CD4-positive, alpha-beta memory T cell (primary cell): ENCODE measurements around the gene SH3RF1. TPM values are rescaled to one million over a fixed set of nuclear protein-coding genes. Genes with fewer than 3 reads are reported as not detected.

Source experiments
- CTCF ChIA-PET: fragments of 350-600 bp; sonication (Branson Sonifier 250); formaldehyde crosslinking; loops from one replicate; lab custom pipeline; 2021; ENCODE audit warnings: inconsistent platforms; ENCODE audit not compliant: partially characterized antibody; lab: Charles Lee
- POLR2A ChIA-PET: fragments of 350-600 bp; sonication (Branson Sonifier 250); formaldehyde crosslinking; loops from one replicate; lab custom pipeline; 2021; ENCODE audit not compliant: partially characterized antibody; lab: Charles Lee
- DNase-seq, 5 donors: peaks; one replicate each; pipeline versions ENCODE4 v3.0.0 to v3.0.0-alpha.2; 2020 to 2022; ENCODE audit warnings: mixed read lengths in 1 of 5
- H3K27ac ChIP-seq: one replicate; pipeline ENCODE4 v1.7.0; 2013; ENCODE audit warnings: low read depth, low read length
- H3K27me3 ChIP-seq: 2 replicates; pipeline ENCODE4 v1.7.0; 2013; ENCODE audit warnings: mild to moderate bottlenecking, low read length, moderate library complexity; ENCODE audit not compliant: insufficient read depth
- H3K36me3 ChIP-seq: 2 replicates; pipeline ENCODE4 v1.7.0; 2013; ENCODE audit warnings: mild to moderate bottlenecking, low read length, moderate library complexity; ENCODE audit not compliant: insufficient read depth
- H3K4me1 ChIP-seq: 2 replicates; pipeline ENCODE4 v1.7.0; 2013; ENCODE audit warnings: mild to moderate bottlenecking, low read length, moderate library complexity; ENCODE audit not compliant: insufficient read depth
- H3K4me3 ChIP-seq, 2 donors: one replicate each; pipeline ENCODE4 v1.7.0; 2013; ENCODE audit warnings: low read length in 2 of 2, mild to moderate bottlenecking in 1 of 2
- H3K9me3 ChIP-seq, 2 donors: one replicate each; pipeline ENCODE4 v1.7.0; 2013; ENCODE audit warnings: low read length in 2 of 2, control low read depth in 1 of 2; ENCODE audit not compliant: control insufficient read depth in 1 of 2
- H3K27ac Mint-ChIP-seq, 7 donors: one replicate each; pipeline ENCODE4 v1.8.0; 2020 to 2021; ENCODE audit warnings: mixed read lengths in 7 of 7, mild to moderate bottlenecking in 6 of 7, inconsistent platforms in 3 of 7, moderate library complexity in 3 of 7
- H3K27me3 Mint-ChIP-seq, 2 donors: one replicate each; pipeline ENCODE4 v1.8.0; 2020 to 2021; ENCODE audit warnings: mixed read lengths in 2 of 2
- H3K36me3 Mint-ChIP-seq, 2 donors: one replicate each; pipeline ENCODE4 v1.8.0; 2020 to 2021; ENCODE audit warnings: mixed read lengths in 2 of 2, inconsistent platforms in 1 of 2, mild to moderate bottlenecking in 1 of 2
- H3K4me1 Mint-ChIP-seq, 4 donors: one replicate each; pipeline ENCODE4 v1.8.0; 2020 to 2021; ENCODE audit warnings: mixed read lengths in 4 of 4, mild to moderate bottlenecking in 1 of 4
- H3K4me3 Mint-ChIP-seq, 8 donors: one replicate each; pipeline ENCODE4 v1.8.0; 2020 to 2021; ENCODE audit warnings: mixed read lengths in 8 of 8, mild to moderate bottlenecking in 7 of 8, moderate library complexity in 6 of 8, inconsistent platforms in 3 of 8
- H3K9me3 Mint-ChIP-seq, 8 donors: one replicate each; pipeline ENCODE4 v1.8.0; 2020 to 2021; ENCODE audit warnings: mixed read lengths in 8 of 8, mild to moderate bottlenecking in 5 of 8, inconsistent platforms in 3 of 8, moderate library complexity in 1 of 8
- intact Hi-C: fragments of 100-400 bp; cut with micrococcal nuclease; formaldehyde crosslinking; loops from one replicate; pipeline ENCODE4 v1.15.1; 2023
- polyA plus RNA-seq, 2 donors: library from polyadenylated mRNA; unstranded; fragments of 300-500 nt; fragmentation: Illumina TruSeq; gene quantifications; one replicate each; pipeline ENCODE4 v1.2.3, GENCODE V29; 2021
- total RNA-seq, 2 experiments: library from RNA; stranded (reverse); gene quantifications; one replicate each; pipeline ENCODE4 v1.2.3, GENCODE V29; 2021

SH3RF1 gene
- total and polyA plus RNA-seq, 4 experiments from 2014 or later: 0.11 to 0.15 TPM; not detected in 2

- no peaks in the 10 kb centered on the region for H3K36me3 ChIP-seq
- no peaks in the 10 kb centered on the region for H3K36me3 Mint-ChIP-seq
- no peak overlapping the region for H3K4me3 Mint-ChIP-seq
- ChIA-PET POLR2A (no interaction called here), CTCF (no interaction called here)
- H3K4me1 ChIP-seq: peaks cover 10% of the 10 kb centered on the region
- peaks cover 0 to 4% (median 0%) of the 10 kb centered on the region in 8 donors for H3K9me3 Mint-ChIP-seq
- no peak overlapping the region for H3K4me3 ChIP-seq
- intact Hi-C loops: no loop called here
- DNase-seq: peak in 1 of 5 donors; percentile 0
- H3K4me1 Mint-ChIP-seq: peaks cover 3 to 14% (median 4%) of the 10 kb centered on the region in 4 donors
- H3K27me3 Mint-ChIP-seq: peaks cover 32 to 47% of the 10 kb centered on the region in 2 donors
- H3K9me3 ChIP-seq: no peaks in the 10 kb centered on the region
- H3K27ac Mint-ChIP-seq: no peak overlapping the region
- H3K27me3 ChIP-seq: peaks cover 12% of the 10 kb centered on the region
- H3K27ac ChIP-seq: no peak overlapping the region
Measured at GRCh38 chr4:169274033-169274432, 3.3 kb upstream of the SH3RF1 start.

- ChIA-PET POLR2A (no interaction called here), CTCF (no interaction called here)
Measured at GRCh38 chr4:169272265-169272886, 1.6 kb upstream of the SH3RF1 start.

GRCh38 chr4:169271692-169272007, 894 bp upstream of the SH3RF1 start:
- Histone ChIP-seq H3K36me3 (no peaks in the 10 kb centered on the region), H3K4me1 (peaks cover 10% of the 10 kb centered on the region), H3K4me3 (no peak overlapping the region), H3K27ac (no peak overlapping the region), H3K27me3 (peaks cover 23% of the 10 kb centered on the region), H3K9me3 (no peaks in the 10 kb centered on the region)
- H3K27ac Mint-ChIP-seq: no peak overlapping the region
- ChIA-PET CTCF (no interaction called here), POLR2A (no interaction called here)
- intact Hi-C loops: no loop called here
- no peaks in the 10 kb centered on the region for H3K36me3 Mint-ChIP-seq
- H3K4me1 Mint-ChIP-seq: peaks cover 3 to 16% (median 4%) of the 10 kb centered on the region in 4 donors
- H3K4me3 Mint-ChIP-seq: peak overlapping the region in 7 of 8 donors; percentile 31 to 58 (median 47)
- H3K9me3 Mint-ChIP-seq: peaks cover 0 to 4% (median 0%) of the 10 kb centered on the region in 8 donors
- peaks cover 42 to 57% of the 10 kb centered on the region in 2 donors for H3K27me3 Mint-ChIP-seq
- DNase-seq: no peak

More at GRCh38 chr4:169272265-169272886, 1.6 kb upstream of the SH3RF1 start:
- Histone ChIP-seq H3K9me3 (no peaks in the 10 kb centered on the region), H3K36me3 (no peaks in the 10 kb centered on the region), H3K27ac (no peak overlapping the region), H3K4me3 (no peak overlapping the region), H3K27me3 (peaks cover 23% of the 10 kb centered on the region), H3K4me1 (peaks cover 10% of the 10 kb centered on the region)
- Mint-ChIP-seq H3K4me3 (peak overlapping the region in 4 of 8 donors; percentile 6 to 43 (median 18)), H3K27ac (no peak overlapping the region), H3K36me3 (no peaks in the 10 kb centered on the region), H3K27me3 (peaks cover 36 to 50% of the 10 kb centered on the region in 2 donors), H3K9me3 (peaks cover 0 to 4% (median 0%) of the 10 kb centered on the region in 8 donors), H3K4me1 (peaks cover 3 to 16% (median 4%) of the 10 kb centered on the region in 4 donors)
- intact Hi-C loops: no loop called here
- DNase-seq: no peak

GRCh38 chr4:169269916-169270809, 593 bp downstream of the SH3RF1 start:
- peak in 3 of 5 donors; percentile 1 to 4 (median 2) for DNase-seq
- Histone ChIP-seq H3K4me1 (peaks cover 10% of the 10 kb centered on the region), H3K9me3 (no peaks in the 10 kb centered on the region), H3K4me3 (peak overlapping the region in 1 of 2 donors; percentile 27), H3K27ac (no peak overlapping the region), H3K36me3 (no peaks in the 10 kb centered on the region), H3K27me3 (peaks cover 23% of the 10 kb centered on the region)
- H3K9me3 Mint-ChIP-seq: peaks cover 0 to 4% (median 0%) of the 10 kb centered on the region in 8 donors
- H3K4me1 Mint-ChIP-seq: peaks cover 3 to 16% (median 4%) of the 10 kb centered on the region in 4 donors
- H3K36me3 Mint-ChIP-seq: no peaks in the 10 kb centered on the region
- peak overlapping the region; percentile 64 to 84 (median 72) for H3K4me3 Mint-ChIP-seq
- H3K27me3 Mint-ChIP-seq: peaks cover 43 to 56% of the 10 kb centered on the region in 2 donors
- intact Hi-C loops: no loop called here
- POLR2A ChIA-PET: no interaction called here
- CTCF ChIA-PET: interaction anchor here (0.7 kb wide), 1 partner anchor 346 kb away, joined by 3 read pairs; no protein-coding TSS in a partner anchor
- H3K27ac Mint-ChIP-seq: no peak overlapping the region

- Mint-ChIP-seq H3K4me1 (peaks cover 3 to 16% (median 4%) of the 10 kb centered on the region in 4 donors), H3K36me3 (no peaks in the 10 kb centered on the region), H3K9me3 (peaks cover 0 to 3% (median 0%) of the 10 kb centered on the region in 8 donors), H3K4me3 (peak overlapping the region; percentile 1 to 65 (median 42)), H3K27ac (no peak overlapping the region), H3K27me3 (peaks cover 44 to 55% of the 10 kb centered on the region in 2 donors)
- H3K36me3 ChIP-seq: no peaks in the 10 kb centered on the region
- no peak overlapping the region for H3K27ac ChIP-seq
- POLR2A ChIA-PET: no interaction called here
- no peaks in the 10 kb centered on the region for H3K9me3 ChIP-seq
- H3K4me3 ChIP-seq: no peak overlapping the region
- CTCF ChIA-PET: interaction anchor here (0.7 kb wide), 1 partner anchor 345 kb away, joined by 3 read pairs; no protein-coding TSS in a partner anchor
- DNase-seq: no peak
- intact Hi-C loops: no loop called here
- H3K4me1 ChIP-seq: peaks cover 10% of the 10 kb centered on the region
- peaks cover 23% of the 10 kb centered on the region for H3K27me3 ChIP-seq
Measured at GRCh38 chr4:169268951-169269760, 1.6 kb downstream of the SH3RF1 start.

- no peak overlapping the region for H3K4me3 Mint-ChIP-seq
- H3K27me3 Mint-ChIP-seq: peaks cover 43 to 50% of the 10 kb centered on the region in 2 donors
- Histone ChIP-seq H3K9me3 (no peaks in the 10 kb centered on the region), H3K36me3 (no peaks in the 10 kb centered on the region), H3K4me3 (no peak overlapping the region), H3K27ac (no peak overlapping the region), H3K27me3 (peaks cover 23% of the 10 kb centered on the region), H3K4me1 (peaks cover 10% of the 10 kb centered on the region)
- ChIA-PET POLR2A (no interaction called here), CTCF (no interaction called here)
- H3K27ac Mint-ChIP-seq: no peak overlapping the region
- intact Hi-C loops: no loop called here
- no peak for DNase-seq
- peaks cover 0 to 5% (median 0%) of the 10 kb centered on the region in 8 donors for H3K9me3 Mint-ChIP-seq
- H3K4me1 Mint-ChIP-seq: peaks cover 3 to 15% (median 4%) of the 10 kb centered on the region in 4 donors
- no peaks in the 10 kb centered on the region for H3K36me3 Mint-ChIP-seq
Measured at GRCh38 chr4:169267070-169267469, 3.7 kb downstream of the SH3RF1 start.
